Stimulated activated CD8-positive, alpha-beta memory T cell treated with anti-CD3 and anti-CD28 coated beads, Interleukin-4, amount 100 ng/mL, for 48 hours (primary cell): ENCODE data around the gene TRIM59.
A peak's percentile ranks its signal among the peaks of the same experiment; 100 is the strongest.

ENCODE experiments used
- DNase-seq: peaks from one replicate; pipeline ENCODE4 v3.0.0-alpha.2; 2020

Gene TRIM59, protein sequence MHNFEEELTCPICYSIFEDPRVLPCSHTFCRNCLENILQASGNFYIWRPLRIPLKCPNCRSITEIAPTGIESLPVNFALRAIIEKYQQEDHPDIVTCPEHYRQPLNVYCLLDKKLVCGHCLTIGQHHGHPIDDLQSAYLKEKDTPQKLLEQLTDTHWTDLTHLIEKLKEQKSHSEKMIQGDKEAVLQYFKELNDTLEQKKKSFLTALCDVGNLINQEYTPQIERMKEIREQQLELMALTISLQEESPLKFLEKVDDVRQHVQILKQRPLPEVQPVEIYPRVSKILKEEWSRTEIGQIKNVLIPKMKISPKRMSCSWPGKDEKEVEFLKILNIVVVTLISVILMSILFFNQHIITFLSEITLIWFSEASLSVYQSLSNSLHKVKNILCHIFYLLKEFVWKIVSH

DNA sequence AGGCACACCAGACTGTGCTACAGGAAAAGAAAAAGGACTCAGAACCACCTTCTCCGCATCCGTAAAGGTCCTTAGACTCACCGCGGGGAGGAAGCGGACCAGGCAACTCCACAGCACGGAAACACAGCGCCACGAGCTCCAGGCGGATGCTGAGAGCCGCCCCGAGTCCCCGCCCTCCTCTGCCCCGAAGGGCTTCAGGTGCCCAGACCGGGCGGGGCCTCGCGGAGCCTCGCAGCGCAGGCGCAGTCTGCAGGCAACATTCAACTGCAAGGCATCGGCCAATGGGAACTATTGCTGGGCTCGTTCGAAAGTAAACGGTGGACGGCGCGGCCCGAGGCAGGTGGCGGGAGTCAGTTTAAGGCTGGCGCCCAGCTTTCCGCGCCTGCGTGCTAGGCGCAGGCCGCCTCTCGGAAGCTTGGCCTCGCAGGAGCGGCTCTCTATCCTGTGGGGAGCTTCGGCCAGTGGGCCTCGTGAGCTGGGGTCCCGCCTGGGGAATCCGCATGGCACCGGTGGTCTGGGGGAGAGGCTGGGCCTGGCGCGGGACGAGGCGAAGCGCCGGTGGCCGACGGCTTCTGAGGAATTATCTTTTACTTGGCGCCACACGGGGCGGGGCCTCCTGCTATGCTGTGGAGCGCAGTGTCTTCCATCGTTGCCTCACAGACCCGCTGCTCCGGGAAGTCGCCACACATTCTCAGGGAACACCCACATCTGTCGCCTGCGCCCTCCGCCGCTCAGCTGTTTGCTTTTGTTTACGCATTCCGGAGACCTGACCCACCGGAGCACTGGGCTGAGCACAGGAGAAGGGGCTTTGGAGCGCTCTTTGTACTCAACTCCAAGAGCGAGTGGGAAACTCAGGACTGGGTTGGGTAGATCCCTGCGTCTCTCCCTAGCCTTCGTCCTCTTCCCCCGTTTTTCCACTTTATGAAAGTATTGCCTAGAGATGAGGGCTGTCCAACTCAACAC lies at the start of gene TRIM59:
Gene TRIM59, minus strand, starts transcription at position 151 of the 963 bp plus-strand sequence. CDS start 10,603 bp downstream, outside the sequence.
- DNase-seq, result peak; percentile 96

DNA sequence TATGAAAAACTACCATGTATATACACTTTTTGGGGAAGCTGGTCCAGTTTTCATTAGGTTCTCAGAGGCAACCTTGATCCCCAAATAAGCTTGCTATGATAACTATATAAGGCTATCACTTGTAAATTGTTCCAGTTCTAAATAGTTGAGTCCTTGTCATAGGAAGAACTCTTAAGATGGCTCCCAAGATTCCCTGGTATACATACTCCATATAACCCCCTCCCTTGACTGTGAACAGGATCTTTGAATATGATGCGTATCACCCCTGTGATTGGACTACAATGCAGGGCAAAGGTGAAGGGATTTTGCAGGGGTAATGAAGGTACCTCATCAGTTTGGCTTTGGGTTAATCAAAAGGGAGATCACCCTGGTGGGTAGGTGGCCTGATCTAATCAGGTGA lies 48.6 kb upstream of the TRIM59 start:
- no peak for DNase-seq

DNA sequence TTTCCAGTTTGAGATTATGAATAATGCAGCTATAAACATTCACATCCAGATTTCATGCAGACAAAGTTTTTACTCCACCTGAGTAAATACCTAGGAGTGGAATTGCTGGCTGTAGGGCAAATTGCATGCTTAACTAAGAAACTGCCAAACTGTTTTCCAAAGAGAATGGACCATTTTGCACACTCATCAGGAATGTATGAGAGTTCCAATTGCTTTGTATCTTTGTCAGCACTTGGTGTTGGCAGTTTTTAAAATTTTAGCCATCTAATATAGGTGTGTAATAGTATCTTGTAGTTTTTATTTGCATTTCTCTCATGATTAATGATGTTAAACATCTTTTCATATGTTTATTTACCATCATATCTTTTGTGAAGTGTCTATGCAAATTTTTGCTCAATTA lies 40.6 kb upstream of the TRIM59 start:
- DNase-seq, result no peak

DNA sequence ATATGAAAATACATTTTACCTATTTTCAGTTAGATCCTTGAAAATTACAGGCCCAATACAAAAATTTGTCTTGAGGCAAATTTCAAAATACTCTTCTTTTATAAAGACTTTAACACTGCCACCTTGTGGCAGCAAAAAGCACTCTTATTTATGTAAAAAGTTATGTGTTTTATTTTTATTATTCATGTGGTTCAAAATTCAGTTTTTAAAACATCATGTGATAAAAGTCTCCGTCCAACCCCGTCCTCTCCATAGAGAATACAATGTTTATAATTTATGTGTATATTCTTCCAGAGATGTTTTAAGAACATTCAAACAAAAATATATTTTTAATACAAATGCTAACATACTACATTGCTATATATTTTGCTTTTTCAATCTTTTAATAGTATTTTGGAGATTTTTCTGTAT lies 36.9 kb upstream of the TRIM59 start:
- DNase-seq, result no peak

DNA sequence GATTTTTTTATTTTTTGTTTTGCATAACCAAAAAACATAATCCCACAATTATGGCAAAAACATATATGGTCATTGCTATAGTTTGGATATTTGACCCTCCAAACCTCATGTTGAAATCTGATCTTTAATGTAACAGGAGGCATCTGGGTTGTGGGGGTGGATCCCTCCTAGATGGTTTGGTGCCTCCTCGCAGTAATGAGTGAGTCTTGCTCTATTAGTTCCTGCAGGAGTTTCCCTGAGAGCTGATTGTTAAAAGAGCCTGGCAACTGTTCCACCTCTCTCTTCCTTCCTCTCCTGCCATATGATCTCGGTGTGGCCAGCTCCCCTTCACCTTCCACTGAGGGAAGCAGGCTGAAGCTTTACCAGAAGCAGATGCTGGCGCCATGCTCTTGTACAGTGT lies 33.2 kb upstream of the TRIM59 start:
- DNase-seq, result no peak

DNA sequence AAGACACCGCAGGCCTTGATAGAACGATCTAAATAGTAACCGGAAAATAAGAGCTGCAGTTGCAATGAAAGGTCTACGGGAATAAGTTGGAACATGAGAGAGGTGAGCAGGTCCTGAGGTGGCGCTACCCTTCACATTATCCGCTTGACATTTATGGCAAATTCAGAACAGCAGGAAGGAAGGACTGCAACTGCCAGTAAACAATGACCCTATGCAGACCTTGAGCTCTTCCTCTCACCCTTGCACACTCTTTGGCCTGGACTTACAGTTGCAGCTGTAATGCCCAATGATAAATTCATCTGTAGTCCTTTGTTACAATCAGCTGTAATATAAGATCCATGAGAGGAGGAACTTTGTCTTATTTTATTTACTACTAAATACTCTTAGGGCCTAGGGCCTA lies 32.3 kb upstream of the TRIM59 start:
- DNase-seq, result no peak

DNA sequence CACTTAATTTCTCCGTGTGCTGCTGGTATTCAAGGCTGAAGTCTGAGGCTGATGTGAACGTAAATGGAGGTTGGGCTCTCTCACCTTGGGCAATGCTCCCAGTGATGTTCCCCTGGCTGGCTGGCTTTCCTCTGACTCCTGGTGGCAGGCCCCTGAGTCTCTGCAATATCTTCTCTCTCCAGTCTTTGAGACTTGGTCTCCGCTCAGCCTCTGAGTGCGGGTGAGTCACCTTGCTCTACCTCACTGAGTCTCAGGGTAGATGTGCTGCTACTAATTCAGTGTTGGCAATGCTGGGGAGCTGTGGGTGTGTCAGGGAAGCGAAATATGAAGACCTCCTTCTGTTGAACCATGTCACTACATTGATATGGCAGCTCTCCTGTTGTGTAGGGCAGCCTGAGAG lies 31.3 kb upstream of the TRIM59 start:
- no peak for DNase-seq

DNA sequence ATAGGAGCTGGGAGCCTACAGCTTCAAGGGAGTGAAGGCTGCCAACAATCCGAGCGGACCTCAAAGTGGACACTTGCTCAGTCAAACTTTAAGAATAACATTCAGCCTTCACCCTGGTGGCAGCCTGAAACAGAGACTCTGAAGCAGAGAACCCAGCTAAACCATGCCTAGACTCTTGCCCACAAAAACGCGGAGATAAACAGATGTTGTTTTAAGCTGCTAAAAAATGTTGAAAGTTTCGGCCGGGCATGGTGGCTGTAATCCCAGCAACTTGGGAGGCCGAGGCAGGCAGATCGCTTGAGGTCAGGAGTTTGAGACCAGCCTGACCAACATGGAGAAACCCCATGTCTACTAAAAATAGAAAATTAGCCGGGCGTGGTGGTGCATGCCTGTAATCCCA lies 29.8 kb upstream of the TRIM59 start:
- DNase-seq, result no peak

DNA sequence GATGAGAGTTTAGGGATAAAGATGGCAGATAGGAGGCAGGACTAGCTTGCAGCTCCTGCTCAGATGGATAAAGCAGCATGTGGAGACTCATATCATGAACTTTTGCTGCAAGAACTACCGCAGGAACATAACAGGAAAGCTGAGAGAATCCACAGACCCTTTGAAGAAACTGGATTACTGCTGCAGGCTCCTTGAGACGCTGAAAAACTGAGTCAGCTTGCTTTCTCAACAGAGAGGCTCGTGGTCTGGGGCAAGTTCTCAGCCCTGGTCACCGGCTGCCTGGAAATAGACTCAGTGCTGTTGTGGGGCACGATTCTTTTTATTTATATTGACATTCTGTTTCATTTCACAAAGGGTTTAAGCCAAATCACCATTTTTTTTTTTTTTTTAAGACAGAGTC lies 28.8 kb upstream of the TRIM59 start:
- no peak for DNase-seq

DNA sequence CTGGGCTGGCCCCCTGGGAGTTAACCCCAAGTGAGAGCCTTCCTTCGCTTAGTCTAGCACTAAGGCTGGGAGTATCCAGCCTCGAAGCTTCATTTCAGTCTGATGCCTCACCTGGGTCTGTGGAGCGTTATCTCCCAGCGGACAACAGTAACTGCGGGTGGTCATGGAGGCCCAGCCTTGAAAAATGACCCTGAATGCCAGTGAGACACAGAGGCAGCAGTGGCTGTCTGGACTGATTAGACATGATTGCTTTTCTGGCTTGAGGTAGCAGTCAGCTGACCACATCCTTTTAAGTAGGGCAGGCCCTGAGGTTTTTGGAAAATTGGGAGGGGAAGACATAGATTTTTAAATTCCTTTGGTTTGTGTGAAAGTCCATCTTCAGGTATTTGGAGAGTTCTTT lies 28.2 kb upstream of the TRIM59 start:
- DNase-seq, result no peak

DNA sequence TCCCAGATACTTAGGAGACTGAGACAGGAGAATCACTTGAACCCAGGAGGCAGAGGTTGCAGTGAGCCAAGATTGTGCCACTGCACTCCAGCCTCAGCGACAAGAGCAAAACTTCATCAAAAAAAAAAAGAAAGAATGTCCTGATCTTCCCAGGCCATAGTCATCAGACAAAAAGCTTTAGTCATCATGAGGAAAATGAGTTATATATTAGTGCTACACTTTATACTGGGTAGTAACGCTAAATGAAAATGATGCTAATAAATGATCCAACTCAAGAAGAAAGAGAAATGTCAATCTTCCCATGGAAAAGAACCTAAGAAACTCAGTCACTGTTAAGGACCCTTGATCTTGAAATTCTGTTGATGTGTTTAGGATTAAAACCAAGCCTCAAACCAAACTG lies 26.3 kb upstream of the TRIM59 start:
- no peak for DNase-seq

DNA sequence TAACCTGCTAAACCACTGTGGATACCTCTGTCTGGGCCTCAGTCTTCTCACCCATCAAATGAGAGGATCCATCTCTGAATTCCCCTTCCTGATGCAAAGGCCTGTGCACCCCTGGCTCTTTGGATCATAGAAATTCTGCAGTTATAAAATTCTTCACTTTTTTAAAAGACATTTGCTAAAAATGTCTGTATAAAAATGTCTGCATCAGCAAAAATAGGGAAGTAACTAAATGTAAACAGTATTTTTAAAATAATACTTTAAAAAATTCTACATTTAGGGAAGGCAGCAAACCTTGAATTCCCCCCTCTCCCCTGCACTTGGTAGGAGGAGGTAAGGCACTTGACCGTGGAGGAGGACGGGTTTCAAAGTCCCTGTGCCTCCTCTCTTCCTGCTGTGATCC lies 25.6 kb upstream of the TRIM59 start:
- DNase-seq, result no peak

DNA sequence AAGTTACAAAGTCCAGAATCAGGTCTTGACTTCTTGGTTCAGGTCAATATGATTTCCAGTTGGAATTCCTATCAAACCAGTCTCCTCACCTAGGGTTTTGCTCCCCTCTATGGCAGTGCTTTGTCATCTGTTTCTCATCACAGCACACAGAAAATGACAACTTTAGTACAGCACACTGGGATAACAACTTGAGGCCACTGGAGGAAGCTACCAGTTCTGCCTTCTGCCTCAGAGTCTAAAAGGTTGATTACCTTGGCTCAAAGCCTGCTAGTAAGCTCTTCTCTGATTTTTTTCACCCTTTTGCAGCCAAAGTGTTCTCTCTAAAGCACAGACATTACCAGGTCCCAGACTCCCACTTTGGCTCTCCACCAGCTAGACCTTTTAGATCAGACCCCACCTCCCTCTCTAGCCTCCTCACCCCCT lies 24.8 kb upstream of the TRIM59 start:
- DNase-seq, result no peak

DNA sequence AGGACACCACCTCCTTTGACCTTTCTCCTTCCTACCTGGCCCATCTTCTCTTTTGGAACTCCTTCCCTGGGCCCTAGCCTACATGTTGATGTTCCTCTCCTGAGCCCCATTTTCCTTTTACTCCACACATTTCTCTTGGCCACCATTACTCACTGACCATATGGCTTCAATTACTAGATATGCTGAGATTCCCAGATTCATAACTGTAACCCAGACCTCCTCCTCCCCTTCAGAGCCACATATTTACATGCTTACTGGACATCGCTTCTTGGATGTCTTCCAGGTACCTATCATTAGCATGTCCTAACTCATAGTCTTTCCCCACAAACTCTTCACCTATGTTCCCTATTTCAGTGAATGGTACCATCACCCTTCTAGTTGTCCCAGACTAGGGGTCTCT lies 24.4 kb upstream of the TRIM59 start:
- DNase-seq, result no peak

DNA sequence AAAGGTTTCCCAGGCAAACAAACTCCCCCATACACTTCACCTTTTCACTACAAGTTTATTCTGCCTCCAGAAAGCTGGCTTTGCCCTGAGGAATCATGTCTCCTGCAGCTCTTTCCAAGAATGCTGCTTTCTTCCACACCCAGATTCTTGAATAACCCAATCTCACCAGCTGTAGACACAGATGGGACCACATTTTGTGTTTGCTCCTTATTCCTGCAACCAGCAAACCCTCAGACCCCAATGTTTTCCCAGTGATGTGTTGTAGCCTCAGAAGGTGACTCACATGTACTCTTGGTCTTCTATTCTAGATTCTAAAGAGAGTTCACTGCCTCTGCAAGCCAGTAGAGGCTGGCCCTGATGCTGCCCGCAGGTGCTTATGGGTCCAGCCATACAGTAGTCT lies 23.6 kb upstream of the TRIM59 start:
- no peak for DNase-seq

DNA sequence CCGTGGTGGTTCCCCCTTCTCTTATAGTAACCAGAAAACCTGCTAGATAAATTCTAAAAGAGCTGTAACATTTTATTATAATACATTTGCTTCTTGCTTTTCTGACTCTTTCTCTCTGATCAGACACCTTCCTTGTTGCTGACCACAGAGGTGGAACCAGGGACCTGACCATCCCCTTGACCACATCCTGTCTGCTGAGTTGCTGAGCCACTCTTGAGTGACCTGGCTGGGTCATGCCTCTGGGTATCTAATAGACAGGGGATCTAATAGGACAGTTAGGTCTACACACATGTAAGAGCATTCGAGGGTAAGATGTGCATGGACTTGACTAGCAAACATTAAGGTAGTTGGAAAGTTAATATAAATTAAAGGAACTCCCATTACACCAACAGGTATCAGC lies 22.8 kb upstream of the TRIM59 start:
- DNase-seq, result no peak

DNA sequence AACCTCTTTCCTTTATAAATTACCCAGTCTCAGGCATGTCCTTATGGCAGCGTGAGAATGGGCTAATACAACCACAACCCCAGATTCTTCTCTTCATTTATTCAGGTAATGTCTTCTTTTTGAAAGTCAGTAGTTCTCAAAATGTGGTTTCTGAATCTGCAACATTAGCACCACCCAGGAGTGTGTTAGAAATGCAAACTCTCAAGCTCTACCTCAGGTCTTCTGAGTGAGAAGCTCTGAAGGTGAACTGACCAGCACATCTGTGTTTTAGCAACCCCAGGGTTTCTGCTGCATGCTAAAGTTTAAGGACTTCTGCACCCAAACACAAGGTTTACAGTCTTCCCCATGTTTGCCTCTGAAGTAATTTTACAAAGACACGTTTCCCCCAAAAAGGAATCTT lies 22.3 kb upstream of the TRIM59 start:
- no peak for DNase-seq

DNA sequence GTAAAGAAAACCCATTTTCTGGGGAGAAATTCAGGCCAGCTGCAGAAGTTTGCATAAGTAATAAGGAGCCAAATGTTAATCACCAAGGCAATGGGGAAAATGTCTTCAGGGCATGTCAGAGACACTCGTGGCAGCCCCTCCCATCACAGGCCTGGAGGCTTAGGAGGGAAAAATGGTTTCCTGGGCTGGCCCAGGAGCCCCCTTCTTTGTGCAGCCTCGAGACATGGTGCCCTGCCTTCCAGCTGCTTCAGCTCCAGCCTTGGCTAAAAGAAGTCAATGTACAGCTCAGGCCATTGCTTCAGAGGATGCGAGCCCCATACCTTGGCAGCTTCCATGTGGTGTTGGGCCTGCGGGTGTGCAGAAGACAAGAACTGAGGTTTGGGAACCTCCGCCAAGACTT lies 20.6 kb upstream of the TRIM59 start:
- no peak for DNase-seq

DNA sequence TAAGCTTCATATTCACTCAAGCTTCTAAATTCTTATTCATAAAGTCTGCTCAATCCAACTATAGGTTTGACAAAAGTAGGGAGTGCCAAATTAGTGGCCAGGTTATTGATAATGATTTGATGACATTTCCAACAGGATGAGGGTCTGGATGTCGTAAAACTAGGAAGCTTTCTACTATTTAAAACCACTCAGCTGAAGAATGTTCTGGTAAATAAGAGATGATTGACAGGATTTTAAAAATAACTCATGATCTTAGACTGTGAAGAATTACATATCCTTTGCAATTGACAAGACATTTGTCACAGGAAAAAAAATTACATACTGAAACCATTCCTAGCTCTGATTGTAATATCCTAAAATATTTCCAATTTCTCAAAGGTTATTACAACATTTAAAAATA lies 15.4 kb upstream of the TRIM59 start:
- no peak for DNase-seq

DNA sequence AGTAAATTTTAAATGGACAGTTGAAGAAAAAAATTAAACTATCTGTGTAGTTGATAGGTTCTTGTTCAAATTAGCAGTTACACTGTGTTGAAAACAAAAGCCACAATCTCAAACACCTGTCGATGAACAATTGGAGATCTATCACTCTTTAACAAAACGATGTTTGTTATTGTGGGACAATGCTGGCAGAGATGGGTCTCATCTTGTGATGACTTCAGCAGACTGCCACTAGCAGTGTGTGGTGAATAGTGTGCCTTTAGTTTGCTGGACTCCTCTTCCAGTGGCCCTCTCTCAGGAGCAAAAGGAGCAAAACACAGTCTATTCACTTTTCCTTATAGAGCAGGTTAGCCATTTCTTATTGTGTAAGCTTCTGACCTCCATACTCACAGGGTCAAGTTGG lies 14.7 kb upstream of the TRIM59 start:
- no peak for DNase-seq

DNA sequence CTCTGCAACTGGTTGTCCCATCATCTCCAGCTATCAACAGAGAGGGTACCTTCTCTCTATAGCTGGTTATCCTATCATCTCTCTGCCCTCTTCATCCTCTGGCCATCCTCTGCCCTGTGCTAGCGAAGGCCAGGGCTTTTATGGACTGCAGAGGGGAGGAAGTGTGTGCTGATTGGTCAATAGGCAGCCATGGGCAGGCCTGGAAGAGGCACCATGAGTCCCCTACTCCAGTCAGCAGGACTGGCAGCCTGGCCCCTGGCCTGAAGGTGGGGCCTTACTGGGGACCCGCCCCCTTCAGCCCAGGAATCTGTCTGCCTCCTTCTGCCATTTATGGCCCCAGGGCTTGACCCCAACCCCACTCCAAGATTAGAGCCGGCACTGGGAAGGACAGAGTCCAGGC lies 10.4 kb upstream of the TRIM59 start:
- DNase-seq, result no peak

DNA sequence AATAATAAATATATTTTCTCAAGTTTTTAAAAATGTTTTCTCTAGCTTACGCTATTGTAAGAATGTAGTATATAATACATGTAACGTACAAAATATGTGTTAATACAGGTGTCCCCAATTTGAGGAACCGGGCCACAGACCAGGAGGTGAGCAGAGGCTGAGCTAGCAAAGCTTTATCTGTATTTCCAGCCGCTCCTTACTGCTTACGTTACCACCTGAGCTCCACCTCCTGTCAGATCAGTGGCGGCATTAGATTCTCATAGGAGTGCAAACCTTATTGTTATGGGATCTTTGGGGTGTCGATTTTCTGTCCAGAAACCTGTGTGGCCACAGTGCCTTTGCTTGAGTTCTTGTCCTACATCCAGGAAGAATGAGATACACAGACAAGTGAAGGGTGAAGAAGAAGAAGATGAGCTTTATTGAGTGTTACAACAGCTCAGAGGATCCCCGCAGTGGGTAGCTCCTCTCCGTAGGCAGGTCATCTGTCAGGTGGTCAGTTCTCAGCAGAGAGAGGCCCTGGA lies 9.9 kb upstream of the TRIM59 start:
- no peak for DNase-seq

DNA sequence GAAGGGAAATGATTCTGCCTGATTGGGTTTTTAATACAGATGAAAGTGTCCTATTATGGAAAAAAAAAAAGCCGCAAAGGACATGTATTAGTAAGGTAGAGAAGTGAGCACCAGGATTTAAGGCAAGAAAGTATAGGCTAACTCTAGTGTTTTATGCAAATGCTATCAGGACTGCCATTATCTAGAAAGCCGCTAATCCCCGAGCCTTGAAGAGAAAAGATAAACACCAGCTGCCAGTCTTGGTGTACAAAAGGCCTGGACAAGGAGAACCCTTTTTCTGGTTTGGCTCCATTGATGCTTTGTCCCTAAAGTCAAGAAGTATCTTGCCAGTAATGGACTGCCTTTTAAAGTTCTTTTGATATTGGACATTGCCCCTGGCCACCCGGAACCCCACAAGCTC lies 8.6 kb upstream of the TRIM59 start:
- DNase-seq, result no peak

DNA sequence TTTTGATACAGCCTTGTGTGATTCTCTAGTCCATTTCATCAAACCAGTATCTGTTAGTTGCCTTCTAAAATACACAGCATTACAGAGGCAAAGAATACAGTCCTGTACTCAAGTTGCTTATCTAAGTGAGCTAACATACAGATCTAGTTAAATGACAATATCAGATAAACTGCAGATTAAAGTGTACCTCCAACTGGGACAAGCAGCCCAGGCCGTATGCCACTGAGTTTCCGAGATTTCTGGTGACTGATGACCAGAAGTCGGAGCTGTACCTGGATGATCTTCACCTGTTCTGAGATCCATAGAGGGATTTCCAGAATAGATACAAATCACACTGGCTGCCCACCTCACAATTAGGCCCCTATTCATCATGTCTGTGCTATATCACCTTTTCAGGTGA lies 6.3 kb upstream of the TRIM59 start:
- DNase-seq, result no peak
